ENCODE measurements around the gene DUSP7. TPM values are rescaled to one million over a fixed set of nuclear protein-coding genes. Genes with fewer than 3 reads are reported as not detected.

The DUSP7 gene
- total RNA-seq, 1 experiment from 2014 or later: 40.9 TPM

- no peaks in the 10 kb centered on the region for H3K4me1 ChIP-seq (ENCODE audit: insufficient read depth, low read length)
- H4K20me1 ChIP-seq (ENCODE audit: low read length): no peaks in the 10 kb centered on the region
- no peaks in the 10 kb centered on the region for H3K27me3 ChIP-seq (ENCODE audit: low read length)
- no peak overlapping the region for H2AFZ ChIP-seq (ENCODE audit: low read length)
- CTCF ChIA-PET: no interaction called here
- H3K4me3 ChIP-seq (ENCODE audit: low read length): no peak overlapping the region
- no peaks in the 10 kb centered on the region for H3K79me2 ChIP-seq (ENCODE audit: low read length)
- POLR2A ChIA-PET (ENCODE audit: unreplicated experiment): no interaction called here
- DNase-seq (no peak), ATAC-seq (no peak)
- H3K27ac ChIP-seq (ENCODE audit: low read length): no peak overlapping the region
- H3K9me2 ChIP-seq (replicated peaks; ENCODE audit: low read length): no peaks in the 10 kb centered on the region
- intact Hi-C loops (cut with micrococcal nuclease): no loop called here
- no peak overlapping the region for H3K9ac ChIP-seq (ENCODE audit: low read length)
- no peaks in the 10 kb centered on the region for H3K9me3 ChIP-seq (ENCODE audit: low read length)
- BruUV-seq (replicated peaks): no TSS peak
- no peaks in the 10 kb centered on the region; the same call in 1 of the 2 replicates for H3K36me3 ChIP-seq (ENCODE audit: low read depth, low read length)
- TF ChIP-seq EZH2 (IDR thresholded peaks at IDR 0.05; ENCODE audit: low read length, unreplicated experiment): no peak
- no peak for TF ChIP-seq CTCF (conservative IDR thresholded peaks at IDR 0.05; ENCODE audit: low read depth, low read length)
- no peak for TF ChIP-seq EZH2phosphoT487 (IDR thresholded peaks at IDR 0.05; ENCODE audit: borderline replicate concordance, low read length)
- H3F3A ChIP-seq (ENCODE audit: low read length, unreplicated experiment): no peaks in the 10 kb centered on the region
- H3K4me2 ChIP-seq (ENCODE audit: low read length): no peak overlapping the region
Measured at GRCh38 chr3:52079958-52080357, 23.6 kb upstream of the DUSP7 start.

- Histone ChIP-seq H3K9ac (ENCODE audit: low read length) (no peak overlapping the region), H3K36me3 (ENCODE audit: low read depth, low read length) (no peaks in the 10 kb centered on the region; the same call in 1 of the 2 replicates), H3K4me2 (ENCODE audit: low read length) (no peak overlapping the region), H3K27ac (ENCODE audit: low read length) (no peak overlapping the region), H3K27me3 (ENCODE audit: low read length) (no peaks in the 10 kb centered on the region), H3K79me2 (ENCODE audit: low read length) (no peaks in the 10 kb centered on the region), H3K4me1 (ENCODE audit: insufficient read depth, low read length) (no peaks in the 10 kb centered on the region), H3F3A (ENCODE audit: low read length, unreplicated experiment) (no peaks in the 10 kb centered on the region), H3K9me3 (ENCODE audit: low read length) (no peaks in the 10 kb centered on the region), H4K20me1 (ENCODE audit: low read length) (no peaks in the 10 kb centered on the region), H3K9me2 (replicated peaks; ENCODE audit: low read length) (no peaks in the 10 kb centered on the region), H3K4me3 (ENCODE audit: low read length) (no peak overlapping the region), H2AFZ (ENCODE audit: low read length) (no peak overlapping the region)
- DNase-seq: no peak
- no TSS peak for BruUV-seq (replicated peaks)
- intact Hi-C loops (cut with micrococcal nuclease): no loop called here
- ATAC-seq: no peak
- ChIA-PET CTCF (interaction anchor here (0.7 kb wide), 1 partner anchor 22 kb away, joined by 13 read pairs; no protein-coding TSS in a partner anchor), POLR2A (ENCODE audit: unreplicated experiment) (no interaction called here)
- TF ChIP-seq EZH2phosphoT487 (IDR thresholded peaks at IDR 0.05; ENCODE audit: borderline replicate concordance, low read length) (no peak), EZH2 (IDR thresholded peaks at IDR 0.05; ENCODE audit: low read length, unreplicated experiment) (no peak), CTCF (conservative IDR thresholded peaks at IDR 0.05; ENCODE audit: low read depth, low read length) (no peak)
Measured at GRCh38 chr3:52078781-52079560, 22.6 kb upstream of the DUSP7 start.

DNA sequence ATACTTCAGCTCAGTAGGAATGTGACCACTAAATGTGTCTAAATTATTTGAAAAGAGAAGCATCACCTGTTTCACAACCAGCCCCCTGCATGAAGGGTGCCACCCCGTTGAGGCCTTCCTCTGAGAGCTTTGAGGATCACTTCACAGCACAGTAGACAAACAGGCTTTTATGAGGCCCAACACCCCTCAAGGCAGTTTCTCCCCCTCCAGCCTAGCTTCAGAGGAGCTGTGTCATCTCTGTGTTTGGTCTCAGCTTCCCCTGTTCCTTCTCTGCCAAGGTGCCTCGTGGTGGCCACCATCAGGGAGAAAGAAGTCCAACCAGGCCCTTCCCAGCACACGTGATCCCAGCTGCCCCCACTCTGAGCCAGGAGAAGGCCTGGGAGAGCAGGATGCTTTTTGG is 21.6 kb upstream of the DUSP7 start:
- no peaks in the 10 kb centered on the region for H3K9me3 ChIP-seq (ENCODE audit: low read length)
- ChIA-PET CTCF (interaction anchor here (1.2 kb wide), 1 partner anchor 77 kb away, joined by 3 read pairs; no protein-coding TSS in a partner anchor), POLR2A (ENCODE audit: unreplicated experiment) (no interaction called here)
- H3K4me2 ChIP-seq (ENCODE audit: low read length): no peak overlapping the region
- no peaks in the 10 kb centered on the region for H3K4me1 ChIP-seq (ENCODE audit: insufficient read depth, low read length)
- no peaks in the 10 kb centered on the region for H3K9me2 ChIP-seq (replicated peaks; ENCODE audit: low read length)
- H2AFZ ChIP-seq (ENCODE audit: low read length): no peak overlapping the region
- H3K27me3 ChIP-seq (ENCODE audit: low read length): no peaks in the 10 kb centered on the region
- ATAC-seq: no peak
- DNase-seq: no peak
- intact Hi-C loops (cut with micrococcal nuclease): no loop called here
- H3K27ac ChIP-seq (ENCODE audit: low read length): no peak overlapping the region
- no peak overlapping the region for H3K4me3 ChIP-seq (ENCODE audit: low read length)
- H4K20me1 ChIP-seq (ENCODE audit: low read length): no peaks in the 10 kb centered on the region
- no peaks in the 10 kb centered on the region; the same call in 1 of the 2 replicates for H3K36me3 ChIP-seq (ENCODE audit: low read depth, low read length)
- no peaks in the 10 kb centered on the region for H3F3A ChIP-seq (ENCODE audit: low read length, unreplicated experiment)
- TF ChIP-seq EZH2 (IDR thresholded peaks at IDR 0.05; ENCODE audit: low read length, unreplicated experiment): no peak
- TF ChIP-seq CTCF (conservative IDR thresholded peaks at IDR 0.05; ENCODE audit: low read depth, low read length): no peak
- no peak for TF ChIP-seq EZH2phosphoT487 (IDR thresholded peaks at IDR 0.05; ENCODE audit: borderline replicate concordance, low read length)
- BruUV-seq (replicated peaks): no TSS peak
- H3K9ac ChIP-seq (ENCODE audit: low read length): no peak overlapping the region
- no peaks in the 10 kb centered on the region for H3K79me2 ChIP-seq (ENCODE audit: low read length)
